HG03280 (cell line): ENCODE measurements around the gene AP1G2.
"Not testable (repeated sequence)": the region's sequence is repeated elsewhere in the genome, so short reads cannot be mapped to it uniquely, and the experiment has no call there.

Source experiments
- ATAC-seq: cut with Tn5 transposase; IDR thresholded peaks from one replicate; pipeline ENCODE4 v1.9.1; 2021; ENCODE audit warnings: mild to moderate bottlenecking, moderate library complexity; ENCODE audit not compliant: unreplicated experiment

AP1G2 gene

DNA sequence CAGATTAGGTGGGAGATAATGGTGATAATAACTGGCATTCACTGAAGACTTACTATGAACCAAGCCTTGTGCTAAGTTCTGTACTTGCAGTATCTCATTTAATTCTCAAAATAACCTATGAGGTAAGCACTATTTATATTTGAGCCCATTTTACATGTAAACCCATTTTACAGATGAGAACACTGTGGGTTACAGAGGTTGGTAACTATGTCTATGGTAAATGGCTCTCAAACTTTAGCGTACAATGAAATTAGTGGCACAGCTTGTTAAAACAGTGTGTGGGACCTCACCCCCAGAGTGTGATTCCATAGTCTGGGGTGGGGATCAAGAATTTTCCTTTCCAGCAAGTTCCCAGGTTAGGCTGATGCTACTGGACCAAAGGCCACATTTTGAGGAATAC is 33.2 kb upstream of the AP1G2 start:
- ATAC-seq: no peak

- ATAC-seq: no peak
Observed at GRCh38 chr14:23600322-23600707, 32.7 kb upstream of the AP1G2 start.

- ATAC-seq: not testable (repeated sequence)
Observed at GRCh38 chr14:23594191-23594590, 26.6 kb upstream of the AP1G2 start.

DNA sequence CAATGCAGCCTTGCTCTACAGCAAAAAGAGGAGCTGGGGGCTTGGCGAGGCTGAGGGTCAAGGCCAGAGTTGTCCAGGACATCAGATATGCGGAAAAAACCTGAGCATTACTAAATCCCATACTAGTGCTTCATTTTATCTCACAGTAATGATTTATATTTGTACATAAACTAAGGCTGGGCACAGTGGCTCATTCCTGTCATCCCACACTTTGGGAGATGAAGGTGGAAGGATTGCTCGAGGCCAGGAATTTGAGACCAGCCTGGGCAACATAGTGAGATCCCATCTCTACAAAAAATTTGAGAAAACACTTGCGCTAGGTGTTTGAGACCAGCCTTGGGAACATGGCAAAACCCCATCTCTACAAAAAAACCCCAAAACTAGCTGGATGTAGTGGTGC is 22.6 kb upstream of the AP1G2 start:
- no peak for ATAC-seq

DNA sequence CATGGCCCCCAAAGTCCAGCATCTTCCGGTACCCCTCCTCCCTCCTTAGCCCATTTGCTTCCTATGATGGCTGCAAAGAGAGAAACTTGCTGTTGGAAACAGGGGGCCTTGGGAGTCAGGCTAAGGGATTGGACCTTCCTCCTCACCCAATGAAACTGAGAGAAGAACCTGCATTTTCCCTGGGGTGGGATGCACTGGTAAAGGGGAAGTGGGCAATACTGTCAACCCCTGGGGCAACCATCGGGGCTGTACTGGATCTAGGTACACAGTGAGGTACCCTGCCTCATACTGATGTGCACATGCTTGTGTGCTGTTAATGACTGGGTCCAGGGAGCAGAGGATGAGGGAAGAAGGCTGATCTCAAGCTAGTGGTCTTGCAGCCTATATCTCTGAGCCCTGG is 22.0 kb upstream of the AP1G2 start:
- no peak for ATAC-seq

DNA sequence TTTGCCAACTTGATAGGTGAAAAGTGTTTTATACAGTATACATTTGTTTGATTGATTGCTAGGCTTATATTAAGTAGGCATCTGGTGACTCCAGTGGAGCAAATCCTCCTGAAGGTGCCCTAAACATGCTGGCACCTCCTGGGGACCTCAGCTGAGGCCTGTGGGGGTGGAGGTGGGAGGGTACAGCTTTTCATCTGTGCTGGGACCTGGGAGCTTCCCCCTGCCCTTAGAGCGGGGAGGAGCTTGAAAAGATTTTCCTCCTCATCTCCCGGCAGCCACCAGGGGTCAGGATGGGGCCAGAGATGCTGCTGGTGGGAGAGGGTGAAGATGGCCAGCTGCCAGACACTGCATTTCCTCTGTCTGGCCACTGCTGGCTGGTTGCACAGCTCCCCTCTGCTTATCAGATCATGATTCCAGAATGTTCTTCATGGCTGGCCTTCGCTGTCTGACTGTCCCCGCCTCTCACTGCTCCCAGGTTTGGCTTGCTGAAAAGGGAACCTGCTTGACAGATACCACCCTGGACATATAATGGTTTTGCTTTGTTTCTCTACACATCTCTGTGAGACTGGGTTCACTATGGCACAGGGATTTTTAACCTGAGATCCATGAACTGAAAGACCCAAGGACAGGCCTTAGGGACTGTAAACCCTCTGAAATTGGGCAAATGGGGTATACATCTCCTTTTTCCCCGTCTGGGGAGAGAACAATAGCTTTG is 21.4 kb upstream of the AP1G2 start:
- ATAC-seq: peak; percentile 92

DNA sequence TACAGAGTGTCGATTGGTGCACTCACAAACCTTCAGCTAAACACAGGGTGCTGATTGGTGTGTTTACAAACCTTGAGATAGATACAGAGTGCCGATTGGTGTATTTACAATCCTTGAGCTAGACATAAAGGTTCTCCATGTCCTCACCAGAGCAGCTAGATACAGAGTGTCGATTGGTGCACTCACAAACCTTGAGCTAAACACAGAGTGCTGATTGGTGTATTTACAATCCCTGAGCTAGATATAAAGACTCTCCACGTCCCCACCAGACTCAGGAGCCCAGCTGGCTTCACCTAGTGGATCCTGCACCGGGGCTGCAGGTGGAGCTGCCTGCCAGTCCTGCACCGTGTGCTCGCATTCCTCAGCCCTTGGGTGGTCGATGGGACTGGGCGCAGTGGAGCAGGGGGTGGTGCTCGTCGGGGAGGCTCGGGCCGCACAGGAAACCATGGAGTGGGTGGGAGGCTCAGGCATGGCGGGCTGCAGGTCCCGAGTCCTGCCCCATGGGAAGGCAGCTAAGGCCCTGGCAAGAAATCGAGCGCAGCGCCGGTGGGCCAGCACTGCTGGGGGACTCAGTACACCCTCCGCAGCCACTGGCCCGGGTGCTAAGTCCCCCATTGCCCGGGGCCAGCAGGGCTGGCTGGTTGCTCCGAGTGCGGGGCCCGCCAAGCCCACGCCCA is 17.1 kb upstream of the AP1G2 start:
- not testable (repeated sequence) for ATAC-seq

- not testable (repeated sequence) for ATAC-seq
Observed at GRCh38 chr14:23583761-23584526, 16.4 kb upstream of the AP1G2 start.

DNA sequence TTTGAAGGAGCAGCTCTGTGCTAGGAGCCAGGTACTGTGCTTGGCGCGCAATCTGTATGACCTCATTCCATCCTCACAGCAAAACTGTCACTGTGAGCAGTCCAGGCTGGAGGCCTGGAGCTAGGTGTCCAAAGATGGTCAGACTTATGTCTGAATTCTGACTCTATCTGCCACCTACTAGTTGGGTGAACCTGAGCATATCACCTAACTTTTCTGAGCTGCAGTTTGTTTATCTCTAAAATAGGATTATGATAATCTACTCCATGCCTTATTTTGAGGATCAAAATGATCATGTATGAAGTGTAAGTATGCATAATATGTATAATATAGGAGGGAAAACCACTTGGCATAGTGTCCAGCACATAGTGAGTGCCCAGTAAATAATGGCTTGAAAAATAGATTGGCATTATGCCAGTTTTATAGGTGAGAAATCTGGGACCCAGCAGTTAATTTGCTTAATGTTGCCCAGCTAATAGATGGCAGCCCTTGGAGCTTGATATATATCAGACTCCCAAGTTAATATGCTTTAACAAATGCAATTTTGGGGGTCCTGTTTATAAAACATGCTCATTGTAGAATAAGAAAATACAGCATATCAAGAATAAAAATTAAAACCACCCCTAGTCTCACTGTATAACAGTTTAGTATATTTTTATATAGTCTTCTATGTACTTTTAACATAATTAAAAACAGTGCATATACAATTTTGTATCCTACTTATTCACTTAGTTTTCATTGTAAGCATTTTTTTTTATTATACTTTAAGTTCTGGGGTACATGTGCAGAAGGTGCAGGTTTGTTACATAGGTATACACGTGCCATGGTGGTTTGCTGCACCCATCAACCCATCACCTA is 15.5 kb upstream of the AP1G2 start:
- ATAC-seq: no peak

DNA sequence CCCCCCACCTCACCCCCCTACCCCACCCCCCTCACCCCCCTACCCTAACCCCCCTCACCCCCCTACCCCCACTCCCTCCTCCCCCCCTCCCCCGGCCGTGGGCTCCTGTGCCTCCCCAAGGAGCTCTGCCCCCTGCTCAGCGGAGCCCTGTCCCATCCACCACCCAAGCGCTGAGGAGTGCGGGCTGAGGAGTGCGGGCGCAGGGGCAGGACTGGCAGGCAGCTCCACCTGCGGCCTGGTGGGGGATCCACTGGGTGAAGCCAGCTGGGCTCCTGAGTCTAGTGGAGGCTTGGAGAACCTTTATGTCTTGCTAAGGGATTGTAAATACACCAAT is 13.3 kb upstream of the AP1G2 start:
- no peak for ATAC-seq

DNA sequence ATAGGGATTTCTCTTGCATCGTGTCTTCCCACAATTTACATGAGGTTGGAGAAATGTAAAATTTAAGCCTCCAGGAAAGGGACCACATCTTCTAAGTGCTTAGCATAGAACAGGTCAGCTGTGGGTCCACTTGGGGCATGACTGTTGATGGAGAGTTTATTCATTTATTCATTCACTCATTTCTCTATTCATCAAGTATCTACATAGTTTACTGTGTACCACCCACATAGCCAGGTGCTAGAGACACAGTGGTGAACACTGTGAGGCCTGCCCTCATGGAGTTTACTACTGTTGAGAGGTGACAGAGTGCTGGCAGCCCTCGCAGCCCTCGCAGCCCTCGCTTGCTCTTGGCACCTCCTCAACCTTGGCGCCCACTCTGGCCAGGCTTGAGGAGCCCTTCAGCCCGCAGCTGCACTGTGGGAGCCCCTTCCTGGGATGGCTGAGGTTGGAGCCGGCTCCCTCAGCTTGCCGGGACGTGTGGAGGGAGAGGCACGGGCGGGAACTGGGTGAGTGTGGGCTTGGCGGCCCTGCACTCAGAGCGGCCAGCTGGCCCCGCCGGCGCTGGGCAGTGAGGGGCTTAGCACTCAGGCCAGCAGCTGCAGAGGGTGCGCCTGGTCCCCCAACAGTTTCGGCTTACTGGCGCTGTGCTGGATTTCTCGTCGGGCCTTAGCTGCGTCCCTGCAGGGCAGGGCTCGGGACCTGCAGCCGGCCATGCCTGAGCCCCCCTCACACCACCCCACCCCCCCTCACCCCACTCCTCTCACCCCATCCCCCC is 12.7 kb upstream of the AP1G2 start:
- ATAC-seq: no peak

- no peak for ATAC-seq
Observed at GRCh38 chr14:23579739-23580138, 12.1 kb upstream of the AP1G2 start.

- no peak for ATAC-seq
Observed at GRCh38 chr14:23579311-23579630, 11.7 kb upstream of the AP1G2 start.

- no peak for ATAC-seq
Observed at GRCh38 chr14:23578560-23579310, 11.1 kb upstream of the AP1G2 start, which contains the start of gene JPH4. JPH4 (minus strand) TSS chr14:23578790; CDS start chr14:23577453, 1,337 bp downstream.

GRCh38 chr14:23577710-23578392 is 10.3 kb upstream of the AP1G2 start:
- ATAC-seq: no peak

DNA sequence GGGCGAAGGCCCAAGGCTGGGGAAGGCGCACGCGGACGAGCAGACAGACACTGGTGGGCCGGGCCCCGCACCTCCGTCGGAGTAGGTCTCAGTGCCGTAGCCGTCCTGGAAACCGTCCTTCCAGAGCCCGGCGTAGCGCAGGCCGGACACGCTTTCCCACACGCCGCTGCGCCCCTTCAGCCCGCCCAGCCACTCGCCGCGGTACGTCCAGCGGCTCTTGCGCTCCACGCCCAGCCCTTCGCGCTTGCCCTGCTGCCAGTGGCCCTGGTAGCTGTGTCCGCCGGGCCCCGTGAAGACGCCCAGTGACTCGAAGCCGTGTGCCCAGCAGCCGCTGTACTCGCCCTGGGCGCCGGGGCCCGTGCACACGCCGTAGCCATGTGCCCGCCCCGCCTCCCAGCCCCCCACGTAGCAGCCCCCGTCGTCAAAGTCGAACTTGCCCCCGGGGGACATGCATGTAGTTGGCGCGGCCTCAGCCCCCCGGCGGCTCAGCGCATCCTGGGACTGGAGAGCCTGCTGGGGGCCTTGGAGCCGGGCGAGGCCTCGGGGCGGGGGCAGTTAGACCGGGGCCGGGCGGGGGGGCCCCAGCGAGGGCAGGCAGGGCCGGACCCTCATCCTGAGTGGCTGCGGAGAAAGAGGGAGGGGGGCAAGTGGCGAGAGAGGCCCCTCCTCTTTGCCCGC is 9.6 kb upstream of the AP1G2 start:
- no peak for ATAC-seq

DNA sequence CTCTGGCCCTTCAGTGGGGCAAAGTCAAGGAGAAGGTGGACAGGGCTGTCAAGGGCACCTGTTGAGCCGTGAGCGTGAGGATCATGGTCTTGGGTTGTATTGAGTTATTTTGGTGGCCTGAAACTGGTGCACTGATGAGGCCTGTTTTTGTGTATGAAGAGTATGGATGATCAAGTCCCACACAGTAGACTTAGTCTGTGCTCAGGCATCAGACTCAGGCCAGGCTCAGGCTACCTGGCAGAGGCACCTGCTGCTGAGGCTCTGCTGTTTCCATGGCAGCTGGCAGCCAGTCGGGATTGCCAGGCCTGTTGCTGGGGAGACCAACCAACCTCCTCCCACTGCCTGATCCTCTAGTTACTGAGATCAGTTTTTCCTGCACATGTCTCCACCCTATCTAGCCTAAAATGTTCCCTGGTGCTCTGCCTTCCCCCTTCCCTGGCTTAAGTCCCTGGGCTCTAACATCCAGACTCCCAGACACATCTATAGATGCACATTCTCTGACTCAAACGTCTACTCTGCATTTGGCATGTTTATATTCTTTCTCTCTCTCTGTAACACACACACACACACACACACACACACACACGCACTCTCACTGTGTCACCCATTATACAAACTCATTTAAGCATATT is 5.9 kb upstream of the AP1G2 start:
- ATAC-seq: no peak

DNA sequence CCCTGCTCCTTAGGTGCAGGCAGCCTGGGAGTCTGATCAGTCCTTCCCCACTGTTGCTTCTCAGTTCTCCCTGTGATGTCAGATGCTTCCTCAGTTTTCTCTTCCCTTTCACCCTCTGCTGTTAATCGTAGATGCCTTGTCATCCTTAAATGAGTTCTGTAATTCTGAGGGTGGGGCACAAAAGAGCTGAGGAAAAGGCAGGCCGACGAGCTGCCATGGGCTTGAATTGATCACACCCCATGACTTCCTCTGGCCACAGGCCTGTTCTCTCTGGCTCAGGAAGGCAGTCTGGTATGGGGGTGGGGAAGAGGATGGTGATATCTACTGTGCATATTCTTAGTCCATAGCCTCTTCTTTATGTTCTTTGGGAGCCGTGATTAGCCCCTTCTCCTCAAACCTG is 5.2 kb upstream of the AP1G2 start:
- ATAC-seq: no peak
